Measurements from ENCODE around the gene TBC1D7. TPM values are rescaled to one million over a fixed set of nuclear protein-coding genes. Genes with fewer than 3 reads are reported as not detected.

Gene TBC1D7
- total and polyA plus RNA-seq, 10 of the 15 experiments (the other 5 are each of a cell fraction or from before 2014, with no cell fraction given), result 20.1 to 65.9 (median 31.3) TPM

- TF ChIP-seq CREB1 (IDR thresholded peaks at IDR 0.05; ENCODE audit: low read depth), result peak; percentile 64
- no peak for TF ChIP-seq CTCF (IDR thresholded peaks at IDR 0.05 in 2 of 3, conservative IDR thresholded peaks at IDR 0.05 in 1 of 3; ENCODE audit: control insufficient read depth in 2 of 3, extremely low read depth in 1 of 3, insufficient read depth in 1 of 3, low read depth in 3 of 3, low read length in 3 of 3)
- TF ChIP-seq STAT1 (conservative IDR thresholded peaks at IDR 0.05), result no peak
- no peak for TF ChIP-seq RFX5 (IDR thresholded peaks at IDR 0.05; ENCODE audit: low read depth, low read length)
- no peak for TF ChIP-seq SUZ12 (IDR thresholded peaks at IDR 0.05; ENCODE audit: unreplicated experiment)
- TF ChIP-seq TCF12 (IDR thresholded peaks at IDR 0.05; ENCODE audit: low read depth, low read length), result no peak
- no peak for TF ChIP-seq RBBP5 (conservative IDR thresholded peaks at IDR 0.05)
- TF ChIP-seq NRF1 (conservative IDR thresholded peaks at IDR 0.05; ENCODE audit: low read depth, low read length), result no peak
- TF ChIP-seq CEBPB (IDR thresholded peaks at IDR 0.05; ENCODE audit: borderline replicate concordance in 1 of 2, low read depth in 2 of 2, low read length in 2 of 2), result peak in 1 of 2 experiments; percentile 98; a peak in 1 of 4 replicates
- TF ChIP-seq ZSCAN29 (IDR thresholded peaks at IDR 0.05), result no peak
- no peak for TF ChIP-seq MYC (IDR thresholded peaks at IDR 0.05; ENCODE audit: insufficient read depth, insufficient read length, insufficient replicate concordance, low read length, severe bottlenecking)
- TF ChIP-seq EP300 (IDR thresholded peaks at IDR 0.05; ENCODE audit: borderline replicate concordance in 1 of 2, control insufficient read depth in 1 of 2, low read depth in 2 of 2, low read length in 2 of 2), result peak; percentile 67 to 99
- peak; percentile 97 for TF ChIP-seq RELA (IDR thresholded peaks at IDR 0.05; ENCODE audit: borderline replicate concordance, partially characterized antibody)
- TF ChIP-seq, protein P1, sequence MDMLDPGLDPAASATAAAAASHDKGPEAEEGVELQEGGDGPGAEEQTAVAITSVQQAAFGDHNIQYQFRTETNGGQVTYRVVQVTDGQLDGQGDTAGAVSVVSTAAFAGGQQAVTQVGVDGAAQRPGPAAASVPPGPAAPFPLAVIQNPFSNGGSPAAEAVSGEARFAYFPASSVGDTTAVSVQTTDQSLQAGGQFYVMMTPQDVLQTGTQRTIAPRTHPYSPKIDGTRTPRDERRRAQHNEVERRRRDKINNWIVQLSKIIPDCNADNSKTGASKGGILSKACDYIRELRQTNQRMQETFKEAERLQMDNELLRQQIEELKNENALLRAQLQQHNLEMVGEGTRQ (IDR thresholded peaks at IDR 0.05; ENCODE audit: borderline replicate concordance, low read depth, low read length), result peak; percentile 10; the same call in 1 of the 2 replicates
- no peak for TF ChIP-seq POLR2AphosphoS2 (IDR thresholded peaks at IDR 0.05; ENCODE audit: low read depth, low read length)
- no peak for TF ChIP-seq SPI1 (IDR thresholded peaks at IDR 0.05; ENCODE audit: borderline replicate concordance, insufficient read depth, low read depth, low read length)
- TF ChIP-seq SKIL (IDR thresholded peaks at IDR 0.05; ENCODE audit: low read depth, poor library complexity, severe bottlenecking), result peak; percentile 99
- TF ChIP-seq ATF3 (IDR thresholded peaks at IDR 0.05; ENCODE audit: borderline replicate concordance, extremely low read depth, low read depth, low read length), result no peak
- TF ChIP-seq PKNOX1 (IDR thresholded peaks at IDR 0.05), result peak; percentile 86
- peak; percentile 24; the same call in 1 of the 2 replicates for TF ChIP-seq MAX (IDR thresholded peaks at IDR 0.05; ENCODE audit: low read depth, low read length)
- no peak for TF ChIP-seq LARP7 (IDR thresholded peaks at IDR 0.05)
- no peak for TF ChIP-seq CHD1 (IDR thresholded peaks at IDR 0.05; ENCODE audit: low read depth, low read length)
- TF ChIP-seq BMI1 (IDR thresholded peaks at IDR 0.05; ENCODE audit: borderline replicate concordance), result peak; percentile 75; the same call in 1 of the 2 replicates
- no peak for TF ChIP-seq ESRRA (IDR thresholded peaks at IDR 0.05; ENCODE audit: low read length)
These were observed 68.9 kb downstream of the TBC1D7 start (continued) for GRCh38 chr6:13259393-13259792.

Measured in GM12878 (cell line).